Measurements from ENCODE around the gene CDKN2D. TPM values are rescaled to one million over a fixed set of nuclear protein-coding genes. Genes with fewer than 3 reads are reported as not detected.
A peak's percentile ranks its signal among the peaks of the same experiment; 100 is the strongest.
"Not testable (repeated sequence)": the region's sequence is repeated elsewhere in the genome, so short reads cannot be mapped to it uniquely, and the experiment has no call there.

The CDKN2D gene
- total and polyA plus RNA-seq, 8 donors: 7.2 to 15.7 (median 10.0) TPM

DNA sequence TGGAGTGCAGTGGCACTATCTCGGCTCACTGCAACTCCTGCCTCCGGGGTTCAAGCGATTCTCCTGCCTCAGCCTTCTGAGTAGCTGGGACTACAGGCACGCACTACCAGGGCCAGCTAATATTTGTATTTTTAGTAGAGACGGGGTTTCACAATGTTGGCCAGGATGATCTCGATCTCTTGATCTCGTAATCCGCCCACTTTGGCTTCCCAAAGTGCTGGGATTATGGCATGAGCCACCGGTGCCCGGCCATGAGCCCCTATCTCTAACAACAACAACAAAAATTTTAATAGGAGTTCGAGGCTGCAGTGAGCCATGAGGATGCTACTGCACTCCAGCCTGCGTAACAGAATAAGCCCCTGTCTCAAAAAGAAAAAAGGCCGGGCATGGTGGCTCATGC, 13.3 kb upstream of the CDKN2D start:
- Histone ChIP-seq H3K9me3 (no peaks in the 10 kb centered on the region), H3K27me3 (peaks cover 0 to 7% of the 10 kb centered on the region in 2 donors), H3K4me1 (peaks cover 0 to 15% of the 10 kb centered on the region in 2 donors), H3K27ac (no peak overlapping the region), H3K36me3 (no peaks in the 10 kb centered on the region), H3K4me3 (no peak overlapping the region)
- intact Hi-C loops (cut with DNase I): loop anchor here (2.0 to 10.0 kb wide), 3 partner anchors 63 to 120 kb away; partner anchors contain the start of gene QTRT1 (in 1 of the 2)
- no peak for ATAC-seq
- TF ChIP-seq, protein P1, sequence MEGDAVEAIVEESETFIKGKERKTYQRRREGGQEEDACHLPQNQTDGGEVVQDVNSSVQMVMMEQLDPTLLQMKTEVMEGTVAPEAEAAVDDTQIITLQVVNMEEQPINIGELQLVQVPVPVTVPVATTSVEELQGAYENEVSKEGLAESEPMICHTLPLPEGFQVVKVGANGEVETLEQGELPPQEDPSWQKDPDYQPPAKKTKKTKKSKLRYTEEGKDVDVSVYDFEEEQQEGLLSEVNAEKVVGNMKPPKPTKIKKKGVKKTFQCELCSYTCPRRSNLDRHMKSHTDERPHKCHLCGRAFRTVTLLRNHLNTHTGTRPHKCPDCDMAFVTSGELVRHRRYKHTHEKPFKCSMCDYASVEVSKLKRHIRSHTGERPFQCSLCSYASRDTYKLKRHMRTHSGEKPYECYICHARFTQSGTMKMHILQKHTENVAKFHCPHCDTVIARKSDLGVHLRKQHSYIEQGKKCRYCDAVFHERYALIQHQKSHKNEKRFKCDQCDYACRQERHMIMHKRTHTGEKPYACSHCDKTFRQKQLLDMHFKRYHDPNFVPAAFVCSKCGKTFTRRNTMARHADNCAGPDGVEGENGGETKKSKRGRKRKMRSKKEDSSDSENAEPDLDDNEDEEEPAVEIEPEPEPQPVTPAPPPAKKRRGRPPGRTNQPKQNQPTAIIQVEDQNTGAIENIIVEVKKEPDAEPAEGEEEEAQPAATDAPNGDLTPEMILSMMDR (IDR thresholded peaks at IDR 0.05): no peak
- DNase-seq: no peak

DNA sequence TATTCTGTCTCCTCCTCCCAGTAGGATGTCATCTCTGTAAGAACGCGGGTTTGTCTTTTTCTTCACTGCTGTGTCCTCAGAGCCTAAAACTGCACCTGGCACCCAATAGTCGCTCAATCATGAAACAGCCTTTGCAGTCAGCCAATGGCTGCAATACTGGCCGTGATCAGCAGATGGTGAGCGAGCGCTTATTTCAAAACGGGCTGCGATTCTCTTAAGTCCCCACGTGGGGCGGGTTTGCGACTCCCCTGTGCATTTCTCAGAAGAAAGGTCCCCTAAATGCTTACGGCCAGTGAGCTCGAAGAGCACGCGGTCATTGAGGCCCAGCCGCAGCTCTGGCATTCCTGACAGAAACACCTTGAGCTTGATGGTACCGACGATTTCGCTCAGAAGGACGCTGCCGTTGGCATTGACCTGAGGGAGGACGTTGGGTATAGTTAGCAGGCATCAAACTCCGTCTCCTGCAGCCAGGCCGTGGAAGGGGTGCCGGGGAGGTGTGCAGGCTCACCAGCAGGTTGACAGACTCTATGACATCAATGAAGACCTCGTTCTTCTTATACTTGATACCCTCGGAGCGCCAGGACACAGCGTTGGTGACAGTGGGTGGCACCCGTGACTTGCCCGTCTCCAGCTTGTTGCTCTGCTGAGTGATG, 12.3 kb upstream of the CDKN2D start:
- no peaks in the 10 kb centered on the region for H3K27me3 ChIP-seq
- H3K27ac ChIP-seq: no peak overlapping the region
- TF ChIP-seq, protein P1 (IDR thresholded peaks at IDR 0.05): peak; percentile 93 to 98
- DNase-seq (peak; percentile 80 to 92 (median 88)), ATAC-seq (peak; percentile 98)
- intact Hi-C loops (cut with DNase I): loop anchor here (5.0 to 10.0 kb wide), 2 partner anchors 64 to 121 kb away; partner anchors contain the start of gene QTRT1 (in 1 of the 2)
- H3K4me3 ChIP-seq: no peak overlapping the region
- no peaks in the 10 kb centered on the region for H3K9me3 ChIP-seq
- H3K36me3 ChIP-seq: no peaks in the 10 kb centered on the region
- H3K4me1 ChIP-seq: peaks cover 0 to 15% of the 10 kb centered on the region in 2 donors

DNA sequence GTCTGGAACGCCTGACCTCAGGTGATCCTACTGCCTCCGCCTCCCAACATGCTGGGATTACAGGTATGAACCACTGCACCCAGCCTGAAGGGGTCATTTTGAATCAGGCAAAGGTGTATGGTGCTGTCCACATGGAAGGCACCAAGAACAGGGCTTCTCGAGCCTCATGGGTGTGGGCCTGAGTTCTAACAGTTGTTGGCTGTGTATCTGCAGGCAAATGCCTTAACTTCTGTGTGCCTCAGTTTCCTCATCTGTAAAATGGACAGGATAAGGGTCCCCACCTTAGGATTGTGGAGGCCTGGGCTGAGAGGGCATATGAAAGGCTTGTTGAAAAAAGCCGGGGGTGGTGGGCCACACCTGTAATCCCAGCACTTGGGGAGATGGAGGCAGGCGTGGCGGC, 9.2 kb upstream of the CDKN2D start:
- no peaks in the 10 kb centered on the region for H3K9me3 ChIP-seq
- H3K36me3 ChIP-seq: no peaks in the 10 kb centered on the region
- TF ChIP-seq, protein P1 (IDR thresholded peaks at IDR 0.05): no peak
- intact Hi-C loops (cut with DNase I): no loop called here
- DNase-seq (no peak), ATAC-seq (no peak)
- H3K27me3 ChIP-seq: no peaks in the 10 kb centered on the region
- H3K4me3 ChIP-seq: no peak overlapping the region
- no peak overlapping the region for H3K27ac ChIP-seq
- H3K4me1 ChIP-seq: peaks cover 0 to 10% of the 10 kb centered on the region in 2 donors

DNA sequence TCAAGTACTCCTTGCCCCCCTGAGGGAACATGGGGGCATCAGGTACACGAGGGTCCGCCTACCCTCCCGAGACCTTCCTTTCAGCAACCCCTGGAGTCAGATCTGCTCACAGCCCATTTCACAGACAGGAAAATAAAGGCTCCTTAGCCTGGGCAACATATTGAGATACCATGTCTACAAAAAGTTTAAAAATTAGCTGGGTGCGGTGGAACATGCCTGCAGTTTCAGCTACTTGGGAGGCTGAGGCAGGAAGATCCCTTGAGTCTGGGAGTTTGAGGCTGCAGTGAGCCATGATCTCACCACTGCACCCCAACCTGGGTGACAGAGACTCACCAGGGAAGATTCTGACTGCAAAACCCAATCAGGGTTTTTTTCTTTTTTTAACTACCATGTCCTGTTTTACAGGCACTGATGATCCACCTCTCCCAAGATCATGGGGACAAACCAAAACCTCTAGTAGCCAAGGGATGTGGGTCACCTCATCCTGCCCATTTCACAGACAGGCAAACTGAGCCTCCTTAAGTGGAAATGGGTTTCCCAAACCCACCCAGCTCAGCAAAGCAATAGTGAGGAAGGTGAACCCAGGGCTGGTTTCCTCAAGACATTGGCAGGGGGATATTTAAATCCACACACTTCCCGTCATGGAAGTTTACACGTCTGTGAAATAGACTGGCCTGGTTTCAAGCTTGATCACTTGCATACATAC, 6.4 kb upstream of the CDKN2D start:
- Histone ChIP-seq H3K36me3 (no peaks in the 10 kb centered on the region), H3K4me3 (no peak overlapping the region), H3K27ac (no peak overlapping the region), H3K27me3 (no peaks in the 10 kb centered on the region), H3K4me1 (peaks cover 0 to 11% of the 10 kb centered on the region in 2 donors), H3K9me3 (no peaks in the 10 kb centered on the region)
- ATAC-seq (no peak), DNase-seq (no peak)
- TF ChIP-seq, protein P1 (IDR thresholded peaks at IDR 0.05): no peak
- intact Hi-C loops (cut with DNase I): no loop called here

DNA sequence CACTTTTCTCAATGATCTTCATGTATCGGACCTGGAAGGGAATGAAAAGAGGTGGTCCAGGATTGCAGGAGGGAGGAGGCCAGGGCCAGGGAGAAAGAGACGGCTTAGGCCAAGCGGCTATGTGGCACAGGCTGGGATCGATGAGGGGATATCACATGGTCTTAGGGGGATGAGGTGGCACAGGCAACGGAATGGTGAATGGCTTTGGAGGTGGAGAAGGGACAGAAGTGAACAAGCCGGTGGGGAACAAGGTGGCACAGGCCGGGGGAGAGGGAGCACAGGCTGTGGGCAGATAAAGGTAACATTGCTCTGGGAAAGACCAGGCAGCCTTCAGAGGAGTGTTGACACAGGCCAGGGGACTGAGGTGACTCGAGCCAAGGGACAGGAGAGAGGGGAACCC, 5.7 kb upstream of the CDKN2D start:
- no peak overlapping the region for H3K4me3 ChIP-seq
- H3K27ac ChIP-seq: no peak overlapping the region
- intact Hi-C loops (cut with DNase I): no loop called here
- H3K27me3 ChIP-seq: no peaks in the 10 kb centered on the region
- DNase-seq (no peak), ATAC-seq (no peak)
- H3K9me3 ChIP-seq: no peaks in the 10 kb centered on the region
- H3K36me3 ChIP-seq: no peaks in the 10 kb centered on the region
- TF ChIP-seq, protein P1 (IDR thresholded peaks at IDR 0.05): no peak
- peaks cover 2 to 18% of the 10 kb centered on the region in 2 donors for H3K4me1 ChIP-seq

DNA sequence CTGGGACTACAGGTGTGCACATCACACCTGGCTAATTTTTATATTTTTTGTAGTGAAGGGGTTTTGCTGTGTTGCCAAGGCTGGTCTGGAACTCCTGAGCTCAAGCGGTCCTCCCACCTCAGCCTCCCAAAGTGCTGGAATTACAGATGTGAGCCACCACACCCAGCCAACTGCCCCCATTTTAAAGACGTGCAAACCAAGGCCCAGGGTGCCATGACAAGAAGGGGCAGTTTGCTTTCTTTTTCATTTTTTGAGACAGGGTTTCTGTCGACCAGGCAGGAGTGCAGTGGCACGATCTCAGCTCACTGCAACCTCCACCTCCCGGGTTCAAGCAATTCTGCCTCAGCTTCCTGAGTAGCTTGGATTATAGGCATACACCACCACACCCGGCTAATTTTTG, 5.0 kb upstream of the CDKN2D start:
- ATAC-seq; H3K36me3 ChIP-seq; H3K27me3 ChIP-seq; H3K9me3 ChIP-seq; intact Hi-C loops (cut with DNase I); H3K27ac ChIP-seq; DNase-seq; H3K4me3 ChIP-seq: not testable (repeated sequence)
- peaks cover 4 to 23% of the 10 kb centered on the region in 2 donors for H3K4me1 ChIP-seq

Data from left lung (tissue), 10 donors.